IMR-90 (cell line): Measurements from ENCODE around the gene CNTN5.

Experiments
- BHLHE40 ChIP-seq: fragments of 150-350 bp; IDR thresholded peaks from 2 replicates; pipeline ENCODE4 v1.6.1; 2016; ENCODE audit warnings: mild to moderate bottlenecking, low read depth, low read length
- CHD1 ChIP-seq: IDR thresholded peaks from 2 replicates; pipeline ENCODE4 v1.6.1; 2012; ENCODE audit warnings: low read depth, low read length, improper control_type of control experiment
- FOS ChIP-seq: fragments of 150-350 bp; IDR thresholded peaks from 2 replicates; pipeline ENCODE4 v1.6.1; 2016; ENCODE audit warnings: low read depth, low read length
- MXI1 ChIP-seq: IDR thresholded peaks from 2 replicates; pipeline ENCODE4 v1.6.1; 2012; ENCODE audit warnings: low read depth, mild to moderate bottlenecking, low read length, moderate library complexity, borderline replicate concordance
- POLR2A ChIP-seq: IDR thresholded peaks from 2 replicates; pipeline ENCODE4 v1.6.1; 2012; ENCODE audit warnings: mild to moderate bottlenecking, low read depth, low read length
- RFX5 ChIP-seq: IDR thresholded peaks from 2 replicates; pipeline ENCODE4 v1.8.0; 2012; ENCODE audit warnings: low read depth, mild to moderate bottlenecking, low read length, moderate library complexity
- TF ChIP-seq, protein P1 (sequence below): conservative IDR thresholded peaks from 2 replicates; pipeline ENCODE4 v1.5.1; 2012; ENCODE audit warnings: mild to moderate bottlenecking, low read depth, low read length, improper control_type of control experiment

DNA sequence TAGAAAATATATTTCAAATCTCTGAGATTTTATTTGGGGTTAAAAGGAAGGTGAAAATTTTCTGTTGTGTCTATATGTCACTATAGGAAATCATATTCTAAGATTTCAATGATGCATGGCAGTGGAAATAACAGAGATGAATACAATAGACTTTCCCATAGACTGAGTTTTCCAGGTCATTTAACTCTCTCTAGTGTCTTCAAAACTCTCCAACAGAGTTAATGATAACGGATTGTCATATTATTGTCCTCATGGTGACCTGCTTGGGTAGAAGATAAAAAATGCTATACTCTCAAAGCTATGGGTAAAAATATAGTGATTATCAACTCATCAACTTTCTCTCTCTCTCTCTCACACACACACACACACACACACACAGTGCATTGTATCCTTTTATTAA lies 312.9 kb downstream of the CNTN5 start:
- TF ChIP-seq MXI1 (no peak), POLR2A (no peak), BHLHE40 (no peak), CHD1 (no peak), FOS (no peak), RFX5 (no peak)
- TF ChIP-seq, protein P1, sequence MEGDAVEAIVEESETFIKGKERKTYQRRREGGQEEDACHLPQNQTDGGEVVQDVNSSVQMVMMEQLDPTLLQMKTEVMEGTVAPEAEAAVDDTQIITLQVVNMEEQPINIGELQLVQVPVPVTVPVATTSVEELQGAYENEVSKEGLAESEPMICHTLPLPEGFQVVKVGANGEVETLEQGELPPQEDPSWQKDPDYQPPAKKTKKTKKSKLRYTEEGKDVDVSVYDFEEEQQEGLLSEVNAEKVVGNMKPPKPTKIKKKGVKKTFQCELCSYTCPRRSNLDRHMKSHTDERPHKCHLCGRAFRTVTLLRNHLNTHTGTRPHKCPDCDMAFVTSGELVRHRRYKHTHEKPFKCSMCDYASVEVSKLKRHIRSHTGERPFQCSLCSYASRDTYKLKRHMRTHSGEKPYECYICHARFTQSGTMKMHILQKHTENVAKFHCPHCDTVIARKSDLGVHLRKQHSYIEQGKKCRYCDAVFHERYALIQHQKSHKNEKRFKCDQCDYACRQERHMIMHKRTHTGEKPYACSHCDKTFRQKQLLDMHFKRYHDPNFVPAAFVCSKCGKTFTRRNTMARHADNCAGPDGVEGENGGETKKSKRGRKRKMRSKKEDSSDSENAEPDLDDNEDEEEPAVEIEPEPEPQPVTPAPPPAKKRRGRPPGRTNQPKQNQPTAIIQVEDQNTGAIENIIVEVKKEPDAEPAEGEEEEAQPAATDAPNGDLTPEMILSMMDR = no peak
